OCI-LY7 (cell line): ENCODE results near the gene CREG2. TPM values are rescaled to one million over a fixed set of nuclear protein-coding genes. Genes with fewer than 3 reads are reported as not detected.

Experiments used
- BruUV-seq: library from RNA; stranded (reverse); fragments of 400-500 nt; replicated peaks from 2 replicates; lab custom pipeline; 2021; lab: Mats Ljungman, UMichigan
- CTCF ChIA-PET: fragments of 300-600 bp; sonication (Branson Sonifier 250); formaldehyde crosslinking; loops from one replicate; lab custom pipeline; 2022; ENCODE audit warnings: antibody characterized with exemption; ENCODE audit not compliant: unreplicated experiment; lab: Charles Lee
- POLR2A ChIA-PET: fragments of 300-600 bp; sonication (Branson Sonifier 250); formaldehyde crosslinking; loops from one replicate; lab custom pipeline; 2022; ENCODE audit warnings: antibody characterized with exemption; lab: Charles Lee
- DNase-seq: peaks from one replicate; pipeline ENCODE4 v3.0.0-alpha.2; 2015; ENCODE audit warnings: low spot score
- H2AFZ ChIP-seq: fragments of 200-600 bp; sonication (generic), shearing (Covaris generic); 2 replicates; pipeline ENCODE4 v1.6.1; 2014; ENCODE audit warnings: mild to moderate bottlenecking, antibody characterized with exemption, low read length, moderate library complexity
- H3K27ac ChIP-seq: fragments of 200-600 bp; sonication (generic); 2 replicates; pipeline ENCODE4 v1.5.1; 2014; ENCODE audit warnings: mixed run types, low read depth, mild to moderate bottlenecking, moderate library complexity, low read length, inconsistent platforms; ENCODE audit not compliant: poor library complexity, severe bottlenecking
- H3K36me3 ChIP-seq: fragments of 200-600 bp; sonication (generic); 2 replicates; pipeline ENCODE4 v1.6.1; 2014; ENCODE audit warnings: mild to moderate bottlenecking, antibody characterized with exemption, low read length, moderate library complexity, mixed read lengths; ENCODE audit not compliant: insufficient read depth
- H3K4me1 ChIP-seq: fragments of 200-600 bp; sonication (generic); 2 replicates; pipeline ENCODE4 v1.5.1; 2014; ENCODE audit warnings: mild to moderate bottlenecking, low read length; ENCODE audit not compliant: insufficient read depth, poor library complexity, severe bottlenecking
- H3K4me2 ChIP-seq: fragments of 200-600 bp; sonication (generic); 2 replicates; pipeline ENCODE4 v1.6.1; 2014; ENCODE audit warnings: mild to moderate bottlenecking, low read length
- H3K4me3 ChIP-seq: fragments of 200-600 bp; sonication (generic); 2 replicates; pipeline ENCODE4 v1.5.1; 2014; ENCODE audit warnings: mild to moderate bottlenecking, low read depth, low read length; ENCODE audit not compliant: poor library complexity, severe bottlenecking
- H3K79me2 ChIP-seq: fragments of 200-600 bp; sonication (generic); 2 replicates; pipeline ENCODE4 v1.6.1; 2016; ENCODE audit warnings: low read depth, mild to moderate bottlenecking, low read length, moderate library complexity, mixed read lengths; ENCODE audit not compliant: insufficient read depth
- H3K9me2 ChIP-seq: fragments of 200-600 bp; sonication (generic); 2 replicates; pipeline ENCODE4 v1.6.1; 2016; ENCODE audit warnings: mild to moderate bottlenecking, low read length, mixed read lengths; ENCODE audit not compliant: insufficient read depth
- H3K9me3 ChIP-seq: fragments of 200-600 bp; sonication (generic); 2 replicates; pipeline ENCODE4 v1.6.1; 2014; ENCODE audit warnings: mild to moderate bottlenecking, mixed run types, low read length, mixed read lengths
- H4K20me1 ChIP-seq: fragments of 200-600 bp; sonication (generic); 2 replicates; pipeline ENCODE4 v1.6.1; 2014; ENCODE audit warnings: mild to moderate bottlenecking, antibody characterized with exemption, low read length, moderate library complexity, mixed read lengths; ENCODE audit not compliant: insufficient read depth
- EZH2phosphoT487 ChIP-seq: fragments of 200-600 bp; sonication (generic); IDR thresholded peaks from 2 replicates; pipeline ENCODE4 v1.6.1; 2018; ENCODE audit warnings: low read depth, borderline replicate concordance, mild to moderate bottlenecking, mixed run types, antibody characterized with exemption, low read length, moderate library complexity, mixed read lengths
- intact Hi-C: fragments of 100-400 bp; cut with micrococcal nuclease; formaldehyde crosslinking; loops from one replicate; pipeline ENCODE4 v1.10.0; 2022; ENCODE audit not compliant: unreplicated experiment
- total RNA-seq, 2 experiments: library from RNA; depleted of rRNA in 1 of 2; stranded (reverse); fragments of >200 nt in 1 of 2; shearing (Covaris generic) in 1 of 2; gene quantifications; 2 replicates each; pipeline ENCODE4 v1.2.3, GENCODE V29; 2014 to 2022
- TF ChIP-seq, protein P1 (sequence below): fragments of 200-600 bp; sonication (generic); conservative IDR thresholded peaks from 2 replicates; pipeline ENCODE4 v1.5.1; 2014; ENCODE audit warnings: mild to moderate bottlenecking, antibody characterized with exemption, low read length, moderate library complexity, mixed read lengths

CREG2 gene
- total RNA-seq, 2 experiments from 2014 or later = not detected

DNA sequence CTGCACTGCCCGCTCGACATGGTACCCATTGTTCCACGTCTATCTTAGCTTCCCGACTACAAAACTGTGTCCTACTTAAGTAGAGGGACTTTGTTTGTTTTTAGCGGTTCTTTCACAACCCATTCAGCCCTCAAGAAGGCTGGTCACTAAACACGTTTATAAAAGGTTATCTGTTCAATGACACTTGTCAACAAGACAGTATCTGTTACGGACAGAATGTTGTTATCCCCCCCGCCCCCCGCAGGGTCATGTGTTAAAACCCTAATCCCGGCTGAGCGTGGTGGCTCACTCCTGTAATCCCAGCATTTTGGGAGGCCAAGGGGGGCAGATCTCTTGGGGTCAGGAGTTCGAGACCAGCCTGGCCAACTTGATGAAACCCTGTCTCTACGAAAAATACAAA, 40.4 kb upstream of the CREG2 start:
- no peak overlapping the region for H3K27ac ChIP-seq
- no peaks in the 10 kb centered on the region for H3K79me2 ChIP-seq
- ChIA-PET CTCF (no interaction called here), POLR2A (interaction anchor here (1.1 kb wide), 1 partner anchor 714 kb away, joined by 3 read pairs; no protein-coding TSS in a partner anchor)
- no peaks in the 10 kb centered on the region for H3K9me3 ChIP-seq
- no peaks in the 10 kb centered on the region for H3K9me2 ChIP-seq
- intact Hi-C loops = no loop called here
- no peaks in the 10 kb centered on the region for H4K20me1 ChIP-seq
- H3K36me3 ChIP-seq = no peaks in the 10 kb centered on the region
- TF ChIP-seq, protein P1, sequence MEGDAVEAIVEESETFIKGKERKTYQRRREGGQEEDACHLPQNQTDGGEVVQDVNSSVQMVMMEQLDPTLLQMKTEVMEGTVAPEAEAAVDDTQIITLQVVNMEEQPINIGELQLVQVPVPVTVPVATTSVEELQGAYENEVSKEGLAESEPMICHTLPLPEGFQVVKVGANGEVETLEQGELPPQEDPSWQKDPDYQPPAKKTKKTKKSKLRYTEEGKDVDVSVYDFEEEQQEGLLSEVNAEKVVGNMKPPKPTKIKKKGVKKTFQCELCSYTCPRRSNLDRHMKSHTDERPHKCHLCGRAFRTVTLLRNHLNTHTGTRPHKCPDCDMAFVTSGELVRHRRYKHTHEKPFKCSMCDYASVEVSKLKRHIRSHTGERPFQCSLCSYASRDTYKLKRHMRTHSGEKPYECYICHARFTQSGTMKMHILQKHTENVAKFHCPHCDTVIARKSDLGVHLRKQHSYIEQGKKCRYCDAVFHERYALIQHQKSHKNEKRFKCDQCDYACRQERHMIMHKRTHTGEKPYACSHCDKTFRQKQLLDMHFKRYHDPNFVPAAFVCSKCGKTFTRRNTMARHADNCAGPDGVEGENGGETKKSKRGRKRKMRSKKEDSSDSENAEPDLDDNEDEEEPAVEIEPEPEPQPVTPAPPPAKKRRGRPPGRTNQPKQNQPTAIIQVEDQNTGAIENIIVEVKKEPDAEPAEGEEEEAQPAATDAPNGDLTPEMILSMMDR = no peak
- TF ChIP-seq EZH2phosphoT487 = no peak
- no peaks in the 10 kb centered on the region for H3K4me1 ChIP-seq
- no peak overlapping the region for H3K4me3 ChIP-seq
- no peak overlapping the region for H2AFZ ChIP-seq
- no peak overlapping the region for H3K4me2 ChIP-seq
- BruUV-seq = no TSS peak
- no peak for DNase-seq

DNA sequence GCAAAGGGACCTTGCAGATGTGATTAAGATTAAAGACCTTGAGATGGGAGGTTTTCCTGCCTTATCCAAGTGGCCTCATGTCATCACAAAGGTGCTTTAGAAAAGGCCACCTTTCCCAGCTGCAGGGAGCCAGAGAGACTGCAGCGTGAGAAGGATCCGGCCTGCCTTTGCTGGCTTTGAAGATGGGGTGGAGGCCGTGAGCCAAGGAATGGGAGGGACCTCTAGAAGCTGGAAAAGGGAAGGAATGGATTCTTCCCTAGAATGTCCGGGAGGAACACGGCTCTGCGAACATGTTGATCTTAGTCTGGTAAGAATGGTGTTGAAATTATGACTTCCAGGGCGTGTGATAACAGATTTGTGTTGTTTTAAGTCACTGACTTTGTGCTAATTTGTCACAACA, 39.9 kb upstream of the CREG2 start:
- CTCF ChIA-PET = no interaction called here

DNA sequence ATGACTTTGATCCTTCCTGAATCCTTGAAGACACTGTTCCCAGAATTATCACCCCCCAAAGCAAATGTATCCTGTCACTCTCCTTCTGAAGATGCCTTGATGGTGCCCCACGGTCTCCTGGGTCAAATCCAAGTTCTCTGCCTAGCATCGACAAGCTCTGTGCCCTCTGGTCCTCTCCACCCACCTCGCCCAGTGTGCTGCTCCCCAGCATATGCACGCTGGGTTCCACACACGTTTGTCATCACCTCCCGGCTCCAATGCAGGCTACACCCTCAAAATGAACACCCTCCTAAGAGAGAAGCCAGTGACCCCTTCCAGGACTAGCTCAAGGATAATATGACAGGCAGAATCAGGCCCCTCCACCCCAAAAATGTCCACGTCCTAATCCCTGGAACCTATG, 39.5 kb upstream of the CREG2 start:
- intact Hi-C loops = no loop called here
- POLR2A ChIA-PET = interaction anchor here (1.1 kb wide), 1 partner anchor 715 kb away, joined by 3 read pairs; no protein-coding TSS in a partner anchor
- Histone ChIP-seq H3K4me3 (no peak overlapping the region), H4K20me1 (no peaks in the 10 kb centered on the region), H3K4me2 (no peak overlapping the region), H3K9me3 (no peaks in the 10 kb centered on the region), H3K27ac (no peak overlapping the region), H2AFZ (no peak overlapping the region), H3K36me3 (no peaks in the 10 kb centered on the region), H3K9me2 (no peaks in the 10 kb centered on the region), H3K4me1 (no peaks in the 10 kb centered on the region), H3K79me2 (no peaks in the 10 kb centered on the region)
- no peak for DNase-seq
- no TSS peak for BruUV-seq
- CTCF ChIA-PET = no interaction called here
- no peak for TF ChIP-seq EZH2phosphoT487
- TF ChIP-seq, protein P1 = no peak

More for the DNA sequence above, 39.9 kb upstream of the CREG2 start:
- POLR2A ChIA-PET = interaction anchor here (1.1 kb wide), 1 partner anchor 714 kb away, joined by 3 read pairs; no protein-coding TSS in a partner anchor
- no peaks in the 10 kb centered on the region for H4K20me1 ChIP-seq
- no peaks in the 10 kb centered on the region for H3K9me3 ChIP-seq
- BruUV-seq = no TSS peak
- no peaks in the 10 kb centered on the region for H3K4me1 ChIP-seq
- H3K36me3 ChIP-seq = no peaks in the 10 kb centered on the region
- H3K4me2 ChIP-seq = no peak overlapping the region
- DNase-seq = no peak
- no peak overlapping the region for H2AFZ ChIP-seq
- H3K4me3 ChIP-seq = no peak overlapping the region
- TF ChIP-seq EZH2phosphoT487 = no peak
- intact Hi-C loops = no loop called here
- no peaks in the 10 kb centered on the region for H3K9me2 ChIP-seq
- no peak overlapping the region for H3K27ac ChIP-seq
- no peaks in the 10 kb centered on the region for H3K79me2 ChIP-seq
